Measurements from ENCODE around the gene FSTL5.
A peak's percentile ranks its signal among the peaks of the same experiment; 100 is the strongest.
"Not testable (repeated sequence)": the region's sequence is repeated elsewhere in the genome, so short reads cannot be mapped to it uniquely, and the experiment has no call there.

The FSTL5 gene

GRCh38 chr4:161828061-161828460, 335.7 kb downstream of the FSTL5 start:
- no peak for DNase-seq

- DNase-seq = no peak
These were observed 336.8 kb downstream of the FSTL5 start for GRCh38 chr4:161827013-161827412.

GRCh38 chr4:161823450-161823849, 340.4 kb downstream of the FSTL5 start:
- no peak for DNase-seq

GRCh38 chr4:161822174-161822573, 341.6 kb downstream of the FSTL5 start:
- no peak for DNase-seq

- no peak for DNase-seq
These were observed 345.9 kb downstream of the FSTL5 start for GRCh38 chr4:161817914-161818313.

GRCh38 chr4:161816958-161817357, 346.8 kb downstream of the FSTL5 start:
- no peak for DNase-seq

- no peak for DNase-seq
These were observed 348.0 kb downstream of the FSTL5 start for GRCh38 chr4:161815841-161816240.

GRCh38 chr4:161813889-161814288, 349.9 kb downstream of the FSTL5 start:
- no peak for DNase-seq

- no peak for DNase-seq
These were observed 350.4 kb downstream of the FSTL5 start for GRCh38 chr4:161813389-161813788.

- DNase-seq = no peak
These were observed 360.6 kb downstream of the FSTL5 start for GRCh38 chr4:161803171-161803570.

GRCh38 chr4:161799710-161800109, 364.1 kb downstream of the FSTL5 start:
- DNase-seq = no peak

- DNase-seq = no peak
These were observed 370.8 kb downstream of the FSTL5 start for GRCh38 chr4:161792991-161793390.

- DNase-seq = no peak
These were observed 371.8 kb downstream of the FSTL5 start for GRCh38 chr4:161791796-161792556.

GRCh38 chr4:161767116-161767515, 396.7 kb downstream of the FSTL5 start:
- DNase-seq = no peak

- DNase-seq = no peak
These were observed 401.0 kb downstream of the FSTL5 start for GRCh38 chr4:161762796-161763195.

GRCh38 chr4:161760008-161760407, 403.8 kb downstream of the FSTL5 start:
- no peak for DNase-seq

GRCh38 chr4:161758412-161758811, 405.4 kb downstream of the FSTL5 start:
- not testable (repeated sequence) for DNase-seq

GRCh38 chr4:161728929-161729328, 434.9 kb downstream of the FSTL5 start:
- no peak for DNase-seq

- no peak for DNase-seq
These were observed 441.9 kb downstream of the FSTL5 start for GRCh38 chr4:161721947-161722346.

- no peak for DNase-seq
These were observed 446.7 kb downstream of the FSTL5 start for GRCh38 chr4:161717084-161717483.

- no peak for DNase-seq
These were observed 448.9 kb downstream of the FSTL5 start for GRCh38 chr4:161714931-161715330.

- DNase-seq = peak; percentile 51
These were observed 449.6 kb downstream of the FSTL5 start for GRCh38 chr4:161714022-161714751.

GRCh38 chr4:161704653-161705052, 459.1 kb downstream of the FSTL5 start:
- DNase-seq = no peak

GRCh38 chr4:161704040-161704439, 459.8 kb downstream of the FSTL5 start:
- DNase-seq = no peak
